ENCODE data around the gene HS6ST2.

DNA sequence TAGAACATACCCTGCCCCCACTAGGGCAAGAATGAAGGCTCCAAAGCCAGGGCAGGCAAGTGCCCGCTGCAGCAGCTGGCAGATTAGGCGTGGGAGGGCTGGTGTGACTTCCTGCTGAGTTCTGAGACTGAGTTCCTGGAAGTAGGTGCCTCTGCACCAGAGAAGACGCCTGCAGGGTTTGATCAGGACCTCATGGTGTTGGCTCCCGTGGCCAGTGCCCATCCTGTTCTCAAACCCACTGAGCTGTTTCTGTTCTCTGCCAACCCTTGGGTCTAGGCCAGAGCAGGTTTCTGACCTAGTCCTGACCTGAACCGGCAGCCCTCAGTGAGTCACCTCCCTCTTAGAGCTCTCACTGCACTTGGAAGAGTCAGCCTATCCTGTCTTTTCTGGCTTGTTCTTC, 220.7 kb downstream of the HS6ST2 start:
- TF ChIP-seq, protein P1, sequence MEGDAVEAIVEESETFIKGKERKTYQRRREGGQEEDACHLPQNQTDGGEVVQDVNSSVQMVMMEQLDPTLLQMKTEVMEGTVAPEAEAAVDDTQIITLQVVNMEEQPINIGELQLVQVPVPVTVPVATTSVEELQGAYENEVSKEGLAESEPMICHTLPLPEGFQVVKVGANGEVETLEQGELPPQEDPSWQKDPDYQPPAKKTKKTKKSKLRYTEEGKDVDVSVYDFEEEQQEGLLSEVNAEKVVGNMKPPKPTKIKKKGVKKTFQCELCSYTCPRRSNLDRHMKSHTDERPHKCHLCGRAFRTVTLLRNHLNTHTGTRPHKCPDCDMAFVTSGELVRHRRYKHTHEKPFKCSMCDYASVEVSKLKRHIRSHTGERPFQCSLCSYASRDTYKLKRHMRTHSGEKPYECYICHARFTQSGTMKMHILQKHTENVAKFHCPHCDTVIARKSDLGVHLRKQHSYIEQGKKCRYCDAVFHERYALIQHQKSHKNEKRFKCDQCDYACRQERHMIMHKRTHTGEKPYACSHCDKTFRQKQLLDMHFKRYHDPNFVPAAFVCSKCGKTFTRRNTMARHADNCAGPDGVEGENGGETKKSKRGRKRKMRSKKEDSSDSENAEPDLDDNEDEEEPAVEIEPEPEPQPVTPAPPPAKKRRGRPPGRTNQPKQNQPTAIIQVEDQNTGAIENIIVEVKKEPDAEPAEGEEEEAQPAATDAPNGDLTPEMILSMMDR (IDR thresholded peaks at IDR 0.05): no peak
- no peak for TF ChIP-seq POLR2A (IDR thresholded peaks at IDR 0.05)
